GM12892 (cell line): Measurements from ENCODE around the gene MPV17L2.
"Not testable (repeated sequence)": the region's sequence is repeated elsewhere in the genome, so short reads cannot be mapped to it uniquely, and the experiment has no call there.

ENCODE experiments used
- POLR2A ChIP-seq: IDR thresholded peaks from 2 replicates; pipeline ENCODE4 v1.6.1; 2011; ENCODE audit warnings: low read depth, low read length, control low read depth
- POLR2AphosphoS5 ChIP-seq: IDR thresholded peaks from 2 replicates; pipeline ENCODE4 v1.6.1; 2011; ENCODE audit warnings: low read depth, low read length, control low read depth
- TAF1 ChIP-seq: IDR thresholded peaks from 2 replicates; pipeline ENCODE4 v1.6.1; 2011; ENCODE audit warnings: low read depth, mild to moderate bottlenecking, control low read depth, low read length, borderline replicate concordance

GRCh38 chr19:18159059-18159616, 33.9 kb upstream of the MPV17L2 start:
- not testable (repeated sequence) for TF ChIP-seq POLR2AphosphoS5, POLR2A, TAF1
